Mucosa of gallbladder (tissue), 1 donor: ENCODE data around the gene SYT5. TPM values are rescaled to one million over a fixed set of nuclear protein-coding genes. Genes with fewer than 3 reads are reported as not detected.
"Not testable (repeated sequence)": the region's sequence is repeated elsewhere in the genome, so short reads cannot be mapped to it uniquely, and the experiment has no call there.

Source experiments
- DNase-seq: peaks from one replicate; pipeline ENCODE4 v3.0.0-alpha.2; 2020; ENCODE audit warnings: low spot score
- total RNA-seq: library from RNA; stranded (reverse); gene quantifications from one replicate; pipeline ENCODE4 v1.2.1, GENCODE V29; 2021
- donor health status: DM: no; HTN: no; CAD: no.

Gene SYT5
- total RNA-seq, 1 donor from 2014 or later, result not detected

GRCh38 chr19:55172318-55172717 is 7.8 kb downstream of the SYT5 start:
- DNase-seq, result not testable (repeated sequence)

- no peak for DNase-seq
Measured at GRCh38 chr19:55171440-55171839, 8.6 kb downstream of the SYT5 start.

- no peak for DNase-seq
Measured at GRCh38 chr19:55169136-55169535, 11.0 kb downstream of the SYT5 start.

GRCh38 chr19:55166530-55167268 is 13.4 kb downstream of the SYT5 start, which contains the start of gene DNAAF3:
TSS of gene DNAAF3 (minus strand) at chr19:55166613. CDS start at chr19:55166413, 200 bp downstream.
- peak; percentile 95 for DNase-seq

- peak; percentile 43 for DNase-seq
Measured at GRCh38 chr19:55165952-55166529, 14.0 kb downstream of the SYT5 start.

- DNase-seq, result no peak
Measured at GRCh38 chr19:55161571-55162322, 18.3 kb downstream of the SYT5 start.

- no peak for DNase-seq
Measured at GRCh38 chr19:55160986-55161365, 19.1 kb downstream of the SYT5 start.

GRCh38 chr19:55160128-55160985 is 19.7 kb downstream of the SYT5 start:
- peak; percentile 80 for DNase-seq

- DNase-seq, result no peak
Measured at GRCh38 chr19:55158848-55159749, 21.0 kb downstream of the SYT5 start.

- DNase-seq, result no peak
Measured at GRCh38 chr19:55158423-55158822, 21.7 kb downstream of the SYT5 start.

- no peak for DNase-seq
Measured at GRCh38 chr19:55157064-55157908, 22.8 kb downstream of the SYT5 start, which contains the start of gene TNNI3. TSS of gene TNNI3 (minus strand) at chr19:55157732. CDS start at chr19:55157589, 143 bp downstream.

GRCh38 chr19:55156202-55157063 is 23.7 kb downstream of the SYT5 start:
- DNase-seq, result peak; percentile 75

- not testable (repeated sequence) for DNase-seq
Measured at GRCh38 chr19:55155784-55156183, 24.3 kb downstream of the SYT5 start.

GRCh38 chr19:55153652-55154264 is 26.3 kb downstream of the SYT5 start:
- DNase-seq, result no peak

- DNase-seq, result no peak
Measured at GRCh38 chr19:55152017-55152416, 28.1 kb downstream of the SYT5 start.

- no peak for DNase-seq
Measured at GRCh38 chr19:55149078-55150003, 30.7 kb downstream of the SYT5 start, which contains the start of gene TNNT1. TSS of gene TNNT1 (minus strand) at chr19:55149206. CDS start at chr19:55147157, 2,049 bp downstream.
